HuH-7 (cell line): Measurements from ENCODE around the gene B3GNT9.

ENCODE experiments used
- DNase-seq: peaks from one replicate; pipeline ENCODE4 v3.0.0; 2011; ENCODE audit warnings: low spot score

B3GNT9 gene

GRCh38 chr16:67112591-67113399, 38.0 kb downstream of the B3GNT9 start:
- no peak for DNase-seq

- no peak for DNase-seq
These were observed 38.8 kb downstream of the B3GNT9 start for GRCh38 chr16:67111951-67112444.

GRCh38 chr16:67109407-67110135, 41.2 kb downstream of the B3GNT9 start, which contains the start of gene PHAF1:
TSS of gene PHAF1 (plus strand) at chr16:67109941. CDS start at chr16:67110176, 235 bp downstream.
- peak; percentile 89 for DNase-seq

GRCh38 chr16:67108931-67109406, 41.8 kb downstream of the B3GNT9 start:
- no peak for DNase-seq

- DNase-seq: no peak
These were observed 42.3 kb downstream of the B3GNT9 start for GRCh38 chr16:67108489-67108888.

- no peak for DNase-seq
These were observed 44.9 kb downstream of the B3GNT9 start for GRCh38 chr16:67105881-67106280.

- DNase-seq: no peak
These were observed 45.6 kb downstream of the B3GNT9 start for GRCh38 chr16:67105246-67105645.

GRCh38 chr16:67104845-67105244, 46.0 kb downstream of the B3GNT9 start:
- no peak for DNase-seq

- peak; percentile 65 for DNase-seq
These were observed 46.7 kb downstream of the B3GNT9 start for GRCh38 chr16:67104061-67104460.

- no peak for DNase-seq
These were observed 49.3 kb downstream of the B3GNT9 start for GRCh38 chr16:67101311-67102082.

- no peak for DNase-seq
These were observed 50.1 kb downstream of the B3GNT9 start for GRCh38 chr16:67100569-67101310.

GRCh38 chr16:67098599-67098998, 52.2 kb downstream of the B3GNT9 start:
- DNase-seq: no peak
